ENCODE results near the gene APOE.
"Not testable (repeated sequence)": the region's sequence is repeated elsewhere in the genome, so short reads cannot be mapped to it uniquely, and the experiment has no call there.

APOE gene

DNA sequence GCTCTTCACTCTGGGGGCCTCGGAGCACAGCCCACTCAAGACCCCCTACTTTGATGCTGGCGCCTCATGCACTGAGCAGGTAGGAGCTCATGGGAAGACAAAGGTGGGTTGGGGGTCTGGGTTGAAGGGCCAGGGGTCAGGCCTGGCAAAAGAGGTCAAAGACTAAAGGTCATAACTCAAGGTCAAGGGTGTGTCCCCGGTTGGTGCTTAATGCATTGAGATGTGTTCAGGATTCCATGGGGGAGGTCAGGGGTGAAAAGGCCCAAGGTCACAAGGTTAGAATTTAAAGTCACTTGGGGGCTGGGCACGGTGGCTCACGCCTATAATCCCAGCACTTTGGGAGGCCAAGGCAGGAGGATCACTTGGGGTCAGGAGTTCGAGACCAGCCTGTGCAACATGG is 19.5 kb upstream of the APOE start:
- FAIRE-seq: no peak

DNA sequence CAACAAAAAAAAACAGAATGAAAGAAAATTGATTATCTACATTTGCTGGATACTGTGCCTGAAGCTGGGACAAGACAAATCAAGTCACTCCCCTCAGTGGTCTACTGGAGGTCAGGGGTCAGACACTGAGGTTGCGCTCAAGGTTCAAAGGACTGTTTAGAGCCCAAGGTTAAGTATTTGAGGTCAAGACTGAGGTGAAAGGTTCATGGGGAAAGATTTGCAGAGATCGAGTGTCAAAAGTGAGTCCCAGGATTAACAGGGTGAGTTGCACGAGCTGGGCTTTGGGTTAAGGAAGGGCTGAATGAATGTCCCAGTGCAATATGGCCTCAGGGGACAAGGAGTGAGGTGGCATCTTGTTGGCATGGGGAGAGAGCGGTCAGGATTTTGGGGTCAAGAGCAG is 17.9 kb upstream of the APOE start:
- no peak for FAIRE-seq

DNA sequence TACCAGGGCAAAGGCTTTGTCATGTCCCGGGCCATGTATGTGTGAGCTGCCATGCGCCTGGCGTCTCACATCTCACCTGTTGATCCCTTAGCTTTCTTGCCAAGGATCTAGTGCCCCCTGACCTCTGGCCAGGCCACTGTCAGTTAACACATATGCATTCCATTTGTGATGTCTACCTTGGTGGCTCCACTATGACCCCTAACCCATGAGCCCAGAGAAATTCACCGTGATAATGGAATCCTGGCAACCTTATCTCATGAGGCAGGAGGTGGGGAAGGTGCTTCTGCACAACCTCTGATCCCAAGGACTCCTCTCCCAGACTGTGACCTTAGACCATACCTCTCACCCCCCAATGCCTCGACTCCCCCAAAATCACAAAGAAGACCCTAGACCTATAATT is 17.3 kb upstream of the APOE start:
- FAIRE-seq: not testable (repeated sequence)

DNA sequence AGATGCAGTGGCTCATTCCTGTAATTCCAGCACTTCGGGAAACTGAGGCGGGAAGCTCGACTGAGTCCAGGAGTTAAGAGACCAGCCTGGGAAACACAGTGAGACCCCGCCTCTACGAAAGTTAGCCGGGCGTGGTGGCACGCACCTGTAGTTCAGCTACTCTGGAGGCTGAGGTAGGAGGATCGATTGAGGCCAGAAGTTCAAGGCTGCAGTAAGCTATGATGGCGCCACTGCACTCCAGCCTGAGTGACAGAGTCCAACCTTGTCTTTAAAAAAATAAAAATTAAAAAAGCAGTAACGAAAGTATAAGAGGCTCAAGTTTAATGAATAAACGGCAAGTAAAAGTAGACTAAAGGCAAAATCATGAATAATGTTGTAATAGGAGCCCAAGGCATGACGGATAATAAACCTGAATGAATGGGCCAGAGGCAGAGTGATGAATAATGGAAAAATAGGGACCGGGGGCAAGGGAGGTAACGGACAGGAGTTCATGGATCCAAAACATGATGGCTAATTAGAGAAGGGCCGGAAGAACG is 15.7 kb upstream of the APOE start:
- no peak for FAIRE-seq

DNA sequence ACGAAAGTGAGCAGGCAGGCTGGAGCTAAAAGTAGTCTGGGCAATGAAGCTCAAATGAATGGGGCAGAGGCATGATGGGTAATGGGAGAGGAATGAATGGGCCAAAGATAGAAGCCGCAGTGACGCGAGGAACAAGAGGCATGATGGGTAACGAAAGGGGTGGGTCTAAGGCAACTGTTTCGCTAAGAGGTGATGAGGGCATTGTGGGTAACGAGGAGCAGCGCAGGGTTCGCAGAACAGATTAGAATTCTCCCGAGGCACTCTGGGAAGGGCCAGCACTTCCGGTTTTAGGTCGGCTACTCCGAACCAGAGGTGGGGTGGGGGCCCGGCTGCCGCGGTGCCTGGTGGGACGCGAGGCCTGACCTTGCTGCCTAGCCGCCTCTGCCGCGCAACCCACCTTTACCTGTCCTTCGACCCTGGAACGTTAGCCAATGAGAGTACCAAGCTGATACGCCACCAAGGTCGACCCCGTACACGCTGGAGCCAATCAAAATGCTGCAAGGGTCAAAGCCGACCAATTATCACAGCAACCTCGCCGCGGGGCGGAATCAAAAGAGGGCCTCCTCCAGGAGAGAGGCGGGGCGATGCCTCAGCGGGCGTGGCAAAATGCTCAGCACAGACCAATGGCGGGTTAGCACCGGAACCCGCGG is 15.1 kb upstream of the APOE start:
- FAIRE-seq: peak; percentile 97

DNA sequence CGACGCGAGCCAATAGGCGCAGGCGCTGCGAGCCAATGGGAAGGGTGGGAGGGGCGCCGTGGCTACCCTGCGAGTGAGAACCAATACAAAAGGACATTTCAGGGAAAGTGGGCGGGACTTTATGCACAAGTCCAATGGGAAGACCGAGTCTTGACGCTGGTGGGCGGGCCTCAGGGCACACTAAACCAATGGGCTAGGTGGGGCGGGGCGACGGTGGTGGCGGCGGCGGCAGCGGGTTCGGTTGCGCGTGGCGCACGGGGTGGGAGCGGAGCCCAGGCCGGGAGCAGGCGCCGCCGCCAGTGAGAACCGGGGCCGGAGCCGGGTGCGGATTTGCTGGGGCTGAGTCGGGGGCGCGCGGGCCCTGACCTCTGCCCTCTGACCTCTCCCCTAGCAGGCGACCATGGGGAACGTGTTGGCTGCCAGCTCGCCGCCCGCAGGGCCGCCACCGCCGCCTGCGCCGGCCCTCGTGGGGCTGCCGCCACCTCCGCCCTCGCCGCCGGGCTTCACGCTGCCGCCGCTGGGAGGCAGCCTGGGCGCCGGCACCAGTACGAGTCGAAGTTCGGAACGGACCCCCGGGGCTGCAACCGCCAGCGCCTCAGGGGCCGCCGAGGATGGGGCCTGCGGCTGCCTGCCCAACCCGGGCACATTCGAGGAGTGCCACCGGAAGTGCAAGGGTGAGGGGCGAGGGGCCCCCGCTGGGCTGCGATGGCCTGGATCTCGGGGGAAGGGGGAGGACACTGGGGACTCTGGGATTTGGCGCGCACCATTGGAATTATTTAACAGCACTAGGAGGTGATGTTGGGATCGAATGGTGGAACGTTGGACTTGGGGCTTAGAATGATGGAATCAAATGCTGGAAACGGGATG is 14.3 kb upstream of the APOE start, which contains the start of gene TOMM40:
Gene TOMM40 (plus strand): TSS at position 239 of the 867 bp plus-strand sequence. CDS start 162 bp downstream, at position 401.
- no peak for FAIRE-seq

DNA sequence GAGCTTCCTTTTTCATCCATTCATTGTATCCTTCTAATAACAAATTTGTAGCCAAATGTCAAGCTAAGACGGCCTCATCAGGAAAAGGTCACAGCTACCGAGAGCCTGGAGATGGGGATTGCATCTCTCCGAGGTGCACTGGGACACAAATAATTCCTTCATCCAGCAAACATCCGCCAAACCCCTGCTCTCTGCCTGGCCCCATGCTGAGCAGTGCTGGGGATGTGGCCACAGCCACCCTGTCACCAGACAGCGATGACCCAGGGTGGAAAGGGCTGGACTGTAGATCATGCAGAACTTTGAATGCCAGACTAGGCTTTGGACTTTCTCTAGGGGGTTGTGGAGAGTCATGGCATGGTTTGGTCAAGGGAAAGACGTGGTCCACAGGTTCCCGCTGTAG is 12.7 kb upstream of the APOE start:
- FAIRE-seq: no peak

DNA sequence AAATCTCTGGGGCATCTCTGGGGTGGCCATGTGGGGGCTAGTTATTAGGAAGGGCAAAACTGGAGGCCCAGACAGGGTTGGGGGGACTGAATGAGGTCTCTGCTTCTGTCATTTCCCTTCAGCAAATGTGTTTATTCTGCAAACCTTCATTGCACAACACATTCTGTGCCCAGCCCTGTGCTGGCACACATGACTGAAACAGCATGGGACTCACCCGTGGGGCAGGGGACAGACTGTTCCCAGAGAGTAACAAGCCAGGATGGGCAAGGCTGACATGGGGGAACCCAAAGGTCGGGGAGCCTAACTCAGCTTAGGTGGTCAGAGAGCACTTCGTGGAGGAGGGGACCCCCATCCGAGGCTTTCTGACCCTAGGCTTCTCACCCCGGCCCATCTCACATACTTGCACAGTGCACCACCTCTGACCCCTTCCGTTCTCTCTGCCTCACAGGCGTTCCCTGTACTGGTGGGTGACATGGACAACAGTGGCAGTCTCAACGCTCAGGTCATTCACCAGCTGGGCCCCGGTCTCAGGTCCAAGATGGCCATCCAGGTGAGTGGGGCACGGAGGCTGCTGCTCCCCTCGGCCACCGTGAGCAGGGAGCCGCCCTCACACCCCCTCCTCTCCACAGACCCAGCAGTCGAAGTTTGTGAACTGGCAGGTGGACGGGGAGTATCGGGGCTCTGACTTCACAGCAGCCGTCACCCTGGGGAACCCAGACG is 12.1 kb upstream of the APOE start:
- FAIRE-seq: no peak

DNA sequence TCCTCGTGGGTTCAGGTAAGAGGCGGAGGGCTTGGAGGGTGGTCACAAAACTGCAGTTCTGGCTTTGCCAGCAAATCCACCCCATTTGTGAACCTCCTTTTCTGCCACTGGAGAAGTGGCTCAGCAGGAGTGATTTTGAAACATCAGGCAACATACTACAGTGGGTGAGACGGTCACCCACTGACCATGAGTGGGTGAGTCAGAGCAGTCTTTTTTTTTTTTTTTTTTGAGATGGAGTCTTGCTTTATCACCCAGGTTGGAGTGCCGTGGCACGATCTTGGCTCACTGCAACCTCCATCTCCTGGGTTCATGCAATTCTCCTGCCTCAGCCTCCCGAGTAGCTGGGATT is 11.6 kb upstream of the APOE start:
- no peak for FAIRE-seq

DNA sequence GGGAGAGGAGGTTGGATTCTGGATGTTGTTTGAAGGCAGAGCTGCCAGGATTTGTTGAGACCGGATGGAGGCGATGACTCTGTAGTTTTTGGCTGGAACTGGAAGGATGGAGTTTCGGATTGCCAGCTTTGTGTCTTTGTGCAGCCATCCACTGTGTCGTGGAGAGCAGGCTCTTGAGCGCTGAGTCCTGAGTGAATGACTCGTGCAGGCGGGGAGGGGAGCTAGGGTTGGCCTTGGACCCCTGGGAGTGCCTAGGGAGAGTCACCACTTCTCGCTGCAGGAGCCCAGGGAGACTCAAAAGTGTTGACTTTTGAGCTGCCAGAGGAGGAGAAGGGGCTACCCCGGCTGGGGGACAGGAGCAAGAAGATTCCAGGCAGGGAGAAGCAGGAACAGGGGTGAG is 10.7 kb upstream of the APOE start:
- no peak for FAIRE-seq

DNA sequence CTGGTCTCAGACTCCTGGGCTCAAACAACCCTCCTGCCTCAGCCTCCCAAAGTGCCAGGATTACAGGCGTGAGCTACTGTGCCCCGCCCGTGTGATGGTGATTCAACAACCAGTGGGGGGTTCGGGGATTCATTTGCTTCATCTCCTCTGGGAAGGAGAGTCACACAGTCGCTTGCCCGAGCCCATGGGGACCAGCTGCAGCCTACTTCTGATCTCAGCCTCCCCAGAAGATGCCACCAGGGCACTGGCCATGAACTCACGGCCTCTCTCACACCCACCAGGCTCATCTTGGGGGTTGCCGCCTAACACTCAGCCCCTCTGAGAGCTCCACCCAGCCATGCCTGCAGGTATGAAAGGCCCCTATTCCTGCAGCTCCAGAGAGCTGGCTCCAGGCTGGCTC is 7.8 kb upstream of the APOE start:
- no peak for FAIRE-seq

DNA sequence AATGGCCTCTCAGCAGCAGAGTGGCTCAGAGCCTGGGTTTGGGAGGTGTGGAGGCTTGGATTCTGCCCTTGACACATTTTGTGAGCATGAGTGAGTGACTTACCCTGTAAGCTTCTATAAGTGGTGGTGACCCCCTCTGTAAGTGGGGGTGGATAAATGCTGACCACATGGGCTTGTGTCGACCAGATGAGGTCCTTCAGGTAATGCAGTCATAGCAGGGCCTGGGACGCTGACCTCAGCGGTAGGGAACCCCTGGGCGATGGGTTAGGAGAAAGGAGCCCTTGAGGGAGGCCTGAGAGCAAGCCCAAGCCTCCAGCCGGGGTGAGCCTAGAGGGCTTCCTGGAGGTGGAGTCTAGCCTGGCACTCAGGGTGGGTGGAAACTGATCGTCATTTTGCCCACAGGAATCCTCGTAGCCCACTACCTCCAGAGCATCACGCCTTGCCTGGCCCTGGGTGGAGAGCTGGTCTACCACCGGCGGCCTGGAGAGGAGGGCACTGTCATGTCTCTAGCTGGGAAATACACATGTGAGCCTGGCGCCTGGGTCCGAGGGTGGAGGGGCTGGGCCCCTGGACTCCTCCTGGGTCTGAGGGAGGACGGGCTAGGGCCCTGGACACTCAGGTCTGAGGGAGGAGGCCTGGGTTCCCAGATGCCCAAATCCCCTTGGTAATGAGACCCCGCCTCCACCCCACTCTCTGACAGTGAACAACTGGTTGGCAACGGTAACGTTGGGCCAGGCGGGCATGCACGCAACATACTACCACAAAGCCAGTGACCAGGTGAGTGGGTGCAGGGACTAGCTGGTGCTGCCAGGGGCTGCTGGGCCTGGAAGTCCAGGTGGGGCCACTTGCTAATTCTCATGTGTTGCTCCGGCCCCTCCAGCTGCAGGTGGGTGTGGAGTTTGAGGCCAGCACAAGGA is 5.0 kb upstream of the APOE start:
- no peak for FAIRE-seq

DNA sequence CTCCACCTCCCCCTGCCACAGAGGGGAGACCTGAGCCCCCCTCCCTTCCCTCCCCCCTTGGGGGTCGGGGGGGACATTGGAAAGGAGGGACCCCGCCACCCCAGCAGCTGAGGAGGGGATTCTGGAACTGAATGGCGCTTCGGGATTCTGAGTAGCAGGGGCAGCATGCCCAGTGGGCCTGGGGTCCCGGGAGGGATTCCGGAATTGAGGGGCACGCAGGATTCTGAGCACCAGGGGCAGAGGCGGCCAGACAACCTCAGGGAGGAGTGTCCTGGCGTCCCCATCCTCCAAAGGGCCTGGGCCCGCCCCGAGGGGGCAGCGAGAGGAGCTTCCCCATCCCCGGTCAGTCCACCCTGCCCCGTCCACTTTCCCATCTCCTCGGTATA is 2.4 kb upstream of the APOE start:
- no peak for FAIRE-seq

DNA sequence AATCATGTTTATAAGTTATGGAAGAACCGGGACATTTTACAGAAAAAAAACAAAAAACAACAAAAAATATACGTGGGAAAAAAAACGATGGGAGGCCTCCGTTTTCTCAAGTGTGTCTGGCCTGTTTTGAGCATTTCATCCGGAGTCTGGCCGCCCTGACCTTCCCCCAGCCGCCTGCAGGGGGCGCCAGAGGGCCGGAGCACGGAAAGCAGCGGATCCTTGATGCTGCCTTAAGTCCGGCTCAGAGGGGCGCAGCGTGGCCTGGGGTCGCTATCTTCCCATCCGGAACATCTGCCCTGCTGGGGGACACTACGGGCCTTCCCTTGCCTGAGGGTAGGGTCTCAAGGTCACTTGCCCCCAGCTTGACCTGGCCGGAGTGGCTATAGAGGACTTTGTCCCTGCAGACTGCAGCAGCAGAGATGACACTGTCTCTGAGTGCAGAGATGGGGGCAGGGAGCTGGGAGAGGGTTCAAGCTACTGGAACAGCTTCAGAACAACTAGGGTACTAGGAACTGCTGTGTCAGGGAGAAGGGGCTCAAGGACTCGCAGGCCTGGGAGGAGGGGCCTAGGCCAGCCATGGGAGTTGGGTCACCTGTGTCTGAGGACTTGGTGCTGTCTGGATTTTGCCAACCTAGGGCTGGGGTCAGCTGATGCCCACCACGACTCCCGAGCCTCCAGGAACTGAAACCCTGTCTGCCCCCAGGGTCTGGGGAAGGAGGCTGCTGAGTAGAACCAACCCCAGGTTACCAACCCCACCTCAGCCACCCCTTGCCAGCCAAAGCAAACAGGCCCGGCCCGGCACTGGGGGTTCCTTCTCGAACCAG is 1.8 kb upstream of the APOE start:
- FAIRE-seq: no peak

DNA sequence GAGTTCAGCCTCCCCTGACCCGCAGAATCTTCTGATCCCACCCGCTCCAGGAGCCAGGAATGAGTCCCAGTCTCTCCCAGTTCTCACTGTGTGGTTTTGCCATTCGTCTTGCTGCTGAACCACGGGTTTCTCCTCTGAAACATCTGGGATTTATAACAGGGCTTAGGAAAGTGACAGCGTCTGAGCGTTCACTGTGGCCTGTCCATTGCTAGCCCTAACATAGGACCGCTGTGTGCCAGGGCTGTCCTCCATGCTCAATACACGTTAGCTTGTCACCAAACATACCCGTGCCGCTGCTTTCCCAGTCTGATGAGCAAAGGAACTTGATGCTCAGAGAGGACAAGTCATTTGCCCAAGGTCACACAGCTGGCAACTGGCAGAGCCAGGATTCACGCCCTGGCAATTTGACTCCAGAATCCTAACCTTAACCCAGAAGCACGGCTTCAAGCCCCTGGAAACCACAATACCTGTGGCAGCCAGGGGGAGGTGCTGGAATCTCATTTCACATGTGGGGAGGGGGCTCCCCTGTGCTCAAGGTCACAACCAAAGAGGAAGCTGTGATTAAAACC is 1.1 kb upstream of the APOE start:
- FAIRE-seq: no peak

DNA sequence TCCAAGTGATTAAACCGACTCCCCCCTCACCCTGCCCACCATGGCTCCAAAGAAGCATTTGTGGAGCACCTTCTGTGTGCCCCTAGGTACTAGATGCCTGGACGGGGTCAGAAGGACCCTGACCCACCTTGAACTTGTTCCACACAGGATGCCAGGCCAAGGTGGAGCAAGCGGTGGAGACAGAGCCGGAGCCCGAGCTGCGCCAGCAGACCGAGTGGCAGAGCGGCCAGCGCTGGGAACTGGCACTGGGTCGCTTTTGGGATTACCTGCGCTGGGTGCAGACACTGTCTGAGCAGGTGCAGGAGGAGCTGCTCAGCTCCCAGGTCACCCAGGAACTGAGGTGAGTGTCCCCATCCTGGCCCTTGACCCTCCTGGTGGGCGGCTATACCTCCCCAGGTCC is 2.0 kb downstream of the APOE start:
- no peak for FAIRE-seq

DNA sequence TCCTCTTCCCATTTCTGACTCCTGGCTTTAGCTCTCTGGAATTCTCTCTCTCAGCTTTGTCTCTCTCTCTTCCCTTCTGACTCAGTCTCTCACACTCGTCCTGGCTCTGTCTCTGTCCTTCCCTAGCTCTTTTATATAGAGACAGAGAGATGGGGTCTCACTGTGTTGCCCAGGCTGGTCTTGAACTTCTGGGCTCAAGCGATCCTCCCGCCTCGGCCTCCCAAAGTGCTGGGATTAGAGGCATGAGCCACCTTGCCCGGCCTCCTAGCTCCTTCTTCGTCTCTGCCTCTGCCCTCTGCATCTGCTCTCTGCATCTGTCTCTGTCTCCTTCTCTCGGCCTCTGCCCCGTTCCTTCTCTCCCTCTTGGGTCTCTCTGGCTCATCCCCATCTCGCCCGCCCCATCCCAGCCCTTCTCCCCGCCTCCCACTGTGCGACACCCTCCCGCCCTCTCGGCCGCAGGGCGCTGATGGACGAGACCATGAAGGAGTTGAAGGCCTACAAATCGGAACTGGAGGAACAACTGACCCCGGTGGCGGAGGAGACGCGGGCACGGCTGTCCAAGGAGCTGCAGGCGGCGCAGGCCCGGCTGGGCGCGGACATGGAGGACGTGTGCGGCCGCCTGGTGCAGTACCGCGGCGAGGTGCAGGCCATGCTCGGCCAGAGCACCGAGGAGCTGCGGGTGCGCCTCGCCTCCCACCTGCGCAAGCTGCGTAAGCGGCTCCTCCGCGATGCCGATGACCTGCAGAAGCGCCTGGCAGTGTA is 2.7 kb downstream of the APOE start:
- no peak for FAIRE-seq

DNA sequence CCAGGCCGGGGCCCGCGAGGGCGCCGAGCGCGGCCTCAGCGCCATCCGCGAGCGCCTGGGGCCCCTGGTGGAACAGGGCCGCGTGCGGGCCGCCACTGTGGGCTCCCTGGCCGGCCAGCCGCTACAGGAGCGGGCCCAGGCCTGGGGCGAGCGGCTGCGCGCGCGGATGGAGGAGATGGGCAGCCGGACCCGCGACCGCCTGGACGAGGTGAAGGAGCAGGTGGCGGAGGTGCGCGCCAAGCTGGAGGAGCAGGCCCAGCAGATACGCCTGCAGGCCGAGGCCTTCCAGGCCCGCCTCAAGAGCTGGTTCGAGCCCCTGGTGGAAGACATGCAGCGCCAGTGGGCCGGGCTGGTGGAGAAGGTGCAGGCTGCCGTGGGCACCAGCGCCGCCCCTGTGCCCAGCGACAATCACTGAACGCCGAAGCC is 3.3 kb downstream of the APOE start:
- FAIRE-seq: no peak

DNA sequence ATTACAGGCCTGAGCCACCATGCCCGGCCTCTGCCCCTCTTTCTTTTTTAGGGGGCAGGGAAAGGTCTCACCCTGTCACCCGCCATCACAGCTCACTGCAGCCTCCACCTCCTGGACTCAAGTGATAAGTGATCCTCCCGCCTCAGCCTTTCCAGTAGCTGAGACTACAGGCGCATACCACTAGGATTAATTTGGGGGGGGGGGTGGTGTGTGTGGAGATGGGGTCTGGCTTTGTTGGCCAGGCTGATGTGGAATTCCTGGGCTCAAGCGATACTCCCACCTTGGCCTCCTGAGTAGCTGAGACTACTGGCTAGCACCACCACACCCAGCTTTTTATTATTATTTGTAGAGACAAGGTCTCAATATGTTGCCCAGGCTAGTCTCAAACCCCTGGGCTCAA is 4.2 kb downstream of the APOE start:
- no peak for FAIRE-seq

DNA sequence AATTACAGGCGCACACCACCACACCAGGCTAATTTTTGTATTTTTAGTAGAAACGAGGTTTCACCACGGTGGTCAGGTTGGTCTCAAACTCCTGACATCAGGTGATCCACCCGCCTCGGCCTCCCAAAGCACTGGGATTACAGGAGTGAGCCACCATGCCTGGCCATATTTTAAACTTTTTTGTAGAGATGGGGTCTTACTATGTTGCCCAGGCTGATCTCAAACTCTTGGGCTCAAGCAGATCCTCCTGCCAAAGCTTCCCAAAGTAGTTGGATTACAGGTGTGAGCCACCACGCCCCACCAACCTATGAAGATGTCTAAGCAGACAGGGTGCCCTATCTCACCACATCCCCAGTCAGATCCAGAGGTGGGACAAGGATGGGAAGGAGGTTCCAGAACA is 6.3 kb downstream of the APOE start:
- FAIRE-seq: not testable (repeated sequence)

All from TTC549 (cell line).